HG02970 (cell line): Measurements from ENCODE around the gene PSORS1C1.

Source experiments
- ATAC-seq: cut with Tn5 transposase; IDR thresholded peaks from one replicate; pipeline ENCODE4 v1.9.1; 2021; ENCODE audit warnings: mild to moderate bottlenecking, moderate library complexity, moderate number of reproducible peaks; ENCODE audit not compliant: unreplicated experiment, low FRiP score

The PSORS1C1 gene

GRCh38 chr6:31125162-31125561 lies 10.6 kb downstream of the PSORS1C1 start:
- no peak for ATAC-seq

GRCh38 chr6:31125586-31126363 lies 11.2 kb downstream of the PSORS1C1 start:
- no peak for ATAC-seq

GRCh38 chr6:31126396-31127175 lies 12.0 kb downstream of the PSORS1C1 start:
- no peak for ATAC-seq

- no peak for ATAC-seq
These were observed 13.6 kb downstream of the PSORS1C1 start for GRCh38 chr6:31128093-31128676.

- ATAC-seq: no peak
These were observed 14.5 kb downstream of the PSORS1C1 start for GRCh38 chr6:31129130-31129529.

GRCh38 chr6:31130751-31131150 lies 16.2 kb downstream of the PSORS1C1 start:
- ATAC-seq: no peak

GRCh38 chr6:31131595-31131994 lies 17.0 kb downstream of the PSORS1C1 start:
- no peak for ATAC-seq

- no peak for ATAC-seq
These were observed 18.2 kb downstream of the PSORS1C1 start for GRCh38 chr6:31132806-31133205.

GRCh38 chr6:31135710-31136109 lies 21.1 kb downstream of the PSORS1C1 start:
- ATAC-seq: no peak

- ATAC-seq: no peak
These were observed 24.4 kb downstream of the PSORS1C1 start, which contains the start of gene PSORS1C2 for GRCh38 chr6:31138982-31139381. TSS of gene PSORS1C2 (minus strand) at chr6:31139066. CDS start at chr6:31139026, 40 bp downstream.

GRCh38 chr6:31139599-31139998 lies 25.0 kb downstream of the PSORS1C1 start:
- ATAC-seq: no peak

GRCh38 chr6:31140643-31141042 lies 26.0 kb downstream of the PSORS1C1 start:
- ATAC-seq: no peak

- ATAC-seq: no peak
These were observed 27.8 kb downstream of the PSORS1C1 start for GRCh38 chr6:31142361-31142761.

GRCh38 chr6:31143148-31143547 lies 28.5 kb downstream of the PSORS1C1 start:
- no peak for ATAC-seq

- ATAC-seq: no peak
These were observed 29.8 kb downstream of the PSORS1C1 start for GRCh38 chr6:31144296-31144969.

GRCh38 chr6:31144970-31145340 lies 30.4 kb downstream of the PSORS1C1 start:
- no peak for ATAC-seq

GRCh38 chr6:31145386-31145785 lies 30.8 kb downstream of the PSORS1C1 start:
- no peak for ATAC-seq

GRCh38 chr6:31149827-31150447 lies 35.3 kb downstream of the PSORS1C1 start:
- no peak for ATAC-seq

GRCh38 chr6:31152781-31153180 lies 38.2 kb downstream of the PSORS1C1 start:
- no peak for ATAC-seq

GRCh38 chr6:31154436-31154835 lies 39.8 kb downstream of the PSORS1C1 start:
- ATAC-seq: no peak
